NCI-H748 treated with DMSO at 0.1 percent for 48 hours (cell line): ENCODE measurements around the gene DPYSL4.
A peak's percentile ranks its signal among the peaks of the same experiment; 100 is the strongest.

Experiments
- DNase-seq: peaks from one replicate; lab custom pipeline; 2025; lab: John Stamatoyannopoulos, UW

Gene DPYSL4

DNA sequence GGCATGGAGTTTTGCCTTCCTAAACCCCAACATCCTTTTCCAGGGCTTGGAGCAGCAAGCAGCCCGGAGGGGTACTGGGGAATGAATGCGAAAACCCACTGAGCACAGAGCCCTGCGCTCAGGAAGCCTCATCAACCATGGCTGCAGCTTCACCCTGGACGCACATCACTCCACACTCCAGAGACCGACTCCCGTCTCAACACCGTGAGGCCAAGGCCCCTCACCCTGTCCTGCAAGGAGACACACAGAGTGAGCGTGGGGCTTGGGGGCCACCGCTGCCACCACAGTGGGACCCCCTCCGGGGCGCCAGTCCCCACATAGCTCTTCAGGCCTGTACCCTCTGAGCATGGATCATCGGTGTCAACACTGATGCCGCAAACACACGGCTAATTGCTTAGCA lies 41.9 kb downstream of the DPYSL4 start:
- no peak for DNase-seq

DNA sequence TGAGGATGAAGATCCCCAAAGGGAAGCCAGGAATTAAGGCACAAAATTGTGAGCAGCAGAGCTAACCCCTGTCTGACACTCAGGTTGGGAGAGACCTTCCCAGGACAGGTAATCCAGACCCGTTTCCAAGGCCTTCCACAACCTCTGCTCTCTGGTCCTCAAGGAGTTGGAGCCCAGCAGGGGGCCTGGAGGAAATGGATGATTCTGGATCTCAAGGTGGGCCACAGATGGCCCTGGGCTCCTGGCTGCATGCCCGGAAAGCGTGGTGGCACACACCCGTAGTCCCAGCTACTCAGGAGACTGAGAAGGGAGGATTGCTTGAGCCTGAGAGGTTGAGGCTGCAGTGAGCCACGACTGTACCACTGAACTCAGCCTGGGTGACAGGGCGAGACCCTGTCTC lies 42.3 kb downstream of the DPYSL4 start:
- no peak for DNase-seq

DNA sequence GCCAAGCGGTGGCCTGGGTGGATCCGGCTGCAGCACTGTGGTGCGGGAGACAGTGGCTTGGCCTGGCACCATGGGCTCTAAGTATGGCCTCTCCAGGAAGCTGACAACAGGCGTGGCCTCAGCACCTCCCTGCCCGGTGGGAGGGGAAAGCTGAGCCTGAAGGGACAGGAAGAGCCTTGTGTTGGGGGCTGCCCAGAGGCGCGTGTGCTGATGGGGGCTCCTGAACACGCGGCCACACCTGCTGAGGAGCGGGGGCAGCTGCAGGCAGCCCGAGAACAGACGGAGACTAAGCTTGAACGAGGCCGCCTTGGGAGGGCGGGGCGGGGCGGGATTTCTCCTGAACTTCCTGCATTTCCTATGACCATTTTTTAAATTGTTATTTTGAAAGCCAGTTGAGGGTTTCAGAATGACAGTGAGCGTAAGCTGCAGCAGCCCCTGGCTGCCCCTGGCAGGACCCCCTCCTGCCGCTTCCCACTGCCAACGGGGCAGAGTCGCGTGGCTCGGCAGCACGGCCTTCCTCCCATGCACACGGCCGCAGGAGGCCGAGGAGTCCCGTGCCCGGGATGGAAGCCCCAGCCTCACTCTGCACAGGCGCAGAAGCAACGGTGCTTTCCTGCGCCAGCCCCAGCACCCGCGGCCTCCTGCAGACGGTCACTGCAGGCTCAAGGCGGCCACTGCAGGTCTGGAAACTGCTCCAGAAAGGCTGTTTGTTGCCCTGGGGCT lies 43.2 kb downstream of the DPYSL4 start:
- no peak for DNase-seq

DNA sequence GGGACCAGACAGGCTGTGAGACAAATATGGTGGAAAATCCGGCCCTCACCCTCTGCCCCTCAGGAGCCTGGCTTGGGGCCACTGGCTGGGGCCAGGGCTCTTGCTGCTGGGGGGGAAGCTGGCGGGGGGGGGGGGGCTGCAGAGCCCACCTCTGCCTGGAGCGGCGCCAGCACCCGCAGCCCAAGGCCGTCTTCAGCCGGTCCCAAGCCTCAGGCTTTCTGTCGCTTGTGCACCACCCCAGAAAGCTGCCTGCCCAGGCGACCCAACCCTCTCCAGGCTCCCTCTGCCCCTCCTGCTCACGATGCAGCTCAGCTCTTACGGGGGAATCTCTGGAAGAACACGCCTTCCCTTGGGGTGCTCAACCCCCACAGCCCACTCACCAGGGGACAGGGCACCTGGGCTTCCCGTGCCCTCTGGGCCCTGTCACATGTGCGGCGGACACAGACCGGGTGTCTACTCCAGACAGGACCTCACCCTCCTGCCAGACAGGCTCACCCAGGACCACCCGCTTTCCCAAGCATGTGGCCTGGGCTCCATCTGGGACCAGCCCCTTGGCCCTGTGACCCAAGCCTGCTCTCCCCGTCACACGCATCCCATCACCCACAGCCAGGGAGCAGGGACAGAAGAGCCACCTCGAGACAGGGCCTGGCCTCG lies 43.9 kb downstream of the DPYSL4 start:
- no peak for DNase-seq

DNA sequence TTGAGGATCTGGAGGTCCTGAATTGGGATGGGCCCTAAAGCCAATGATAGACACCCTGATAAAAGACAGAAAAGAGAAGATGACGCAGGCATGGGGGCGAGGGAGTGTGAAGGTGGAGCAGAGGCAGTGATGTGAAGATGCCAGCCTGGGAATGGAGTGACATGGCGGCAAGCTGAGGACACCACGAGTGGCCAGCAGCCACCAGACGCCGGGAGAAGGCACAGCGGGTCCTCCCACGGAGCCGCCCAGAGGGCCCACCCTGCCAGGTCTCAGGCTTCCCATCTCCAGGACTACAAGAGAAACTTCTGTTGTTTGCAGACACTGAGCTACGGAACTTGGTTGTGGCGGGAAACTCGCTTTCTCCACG lies 44.9 kb downstream of the DPYSL4 start:
- no peak for DNase-seq

DNA sequence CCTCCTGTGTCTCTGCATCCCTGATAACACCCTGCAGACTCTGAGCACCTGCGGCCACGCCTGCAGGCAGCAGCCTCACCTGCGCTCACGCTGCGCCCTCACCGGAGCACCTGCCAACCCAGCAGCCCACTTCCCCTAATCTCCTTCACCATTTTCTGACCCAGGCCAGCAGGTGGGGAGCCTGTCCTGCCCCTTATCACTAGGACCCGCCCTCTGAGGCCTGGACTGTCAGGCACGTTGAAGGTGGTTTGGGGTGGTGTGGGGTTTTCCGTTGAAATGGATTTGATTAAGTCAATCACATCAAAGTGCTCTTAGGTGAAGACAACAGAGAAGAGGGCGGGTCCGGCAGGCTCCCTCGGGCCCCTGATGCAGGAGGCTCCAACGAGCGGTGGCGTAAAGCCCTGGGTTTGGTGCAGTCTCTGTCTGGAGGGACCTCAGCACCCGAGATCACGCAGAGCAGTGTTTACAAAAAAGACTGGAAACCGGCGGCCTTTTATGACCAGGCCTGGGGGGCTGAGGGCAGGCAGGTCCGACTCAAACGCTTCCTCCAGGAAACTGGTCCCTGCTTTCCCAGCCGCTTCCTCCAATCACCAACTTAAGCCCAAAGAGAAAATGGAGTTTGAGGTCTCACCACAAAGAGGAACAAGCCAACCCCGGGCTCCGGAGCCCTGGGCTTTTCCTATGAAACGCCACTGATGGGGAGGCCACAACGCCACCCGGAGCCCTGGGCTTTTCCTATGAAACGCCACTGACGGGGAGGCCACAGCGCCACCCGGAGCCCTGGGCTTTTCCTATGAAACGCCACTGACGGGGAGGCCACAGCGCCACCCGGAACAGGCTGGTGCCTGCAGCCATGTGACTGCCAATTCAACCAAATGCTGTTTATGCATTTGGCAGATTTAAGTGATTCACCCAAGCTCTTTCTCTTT lies 45.5 kb downstream of the DPYSL4 start:
- peak; percentile 66 for DNase-seq

DNA sequence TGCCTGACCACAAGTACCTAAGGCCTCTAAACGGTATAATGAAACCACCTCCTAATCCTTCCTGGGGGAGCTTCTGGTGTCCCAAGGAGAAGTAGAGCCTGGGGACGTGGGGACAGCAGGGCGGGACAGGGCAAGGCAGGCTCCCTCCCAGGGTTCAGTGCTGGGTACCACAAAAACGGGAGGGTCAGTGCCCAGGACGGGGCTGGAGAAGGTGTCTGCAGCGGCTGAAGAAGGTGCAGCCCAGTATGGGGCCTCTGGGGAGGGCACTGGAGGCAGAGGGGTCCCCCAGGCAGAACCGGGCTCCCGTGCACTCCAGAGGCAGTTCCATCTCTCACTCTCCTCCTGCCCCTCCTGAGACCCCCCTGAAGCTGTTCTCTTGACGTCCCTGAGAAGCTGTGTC lies 46.2 kb downstream of the DPYSL4 start:
- no peak for DNase-seq

DNA sequence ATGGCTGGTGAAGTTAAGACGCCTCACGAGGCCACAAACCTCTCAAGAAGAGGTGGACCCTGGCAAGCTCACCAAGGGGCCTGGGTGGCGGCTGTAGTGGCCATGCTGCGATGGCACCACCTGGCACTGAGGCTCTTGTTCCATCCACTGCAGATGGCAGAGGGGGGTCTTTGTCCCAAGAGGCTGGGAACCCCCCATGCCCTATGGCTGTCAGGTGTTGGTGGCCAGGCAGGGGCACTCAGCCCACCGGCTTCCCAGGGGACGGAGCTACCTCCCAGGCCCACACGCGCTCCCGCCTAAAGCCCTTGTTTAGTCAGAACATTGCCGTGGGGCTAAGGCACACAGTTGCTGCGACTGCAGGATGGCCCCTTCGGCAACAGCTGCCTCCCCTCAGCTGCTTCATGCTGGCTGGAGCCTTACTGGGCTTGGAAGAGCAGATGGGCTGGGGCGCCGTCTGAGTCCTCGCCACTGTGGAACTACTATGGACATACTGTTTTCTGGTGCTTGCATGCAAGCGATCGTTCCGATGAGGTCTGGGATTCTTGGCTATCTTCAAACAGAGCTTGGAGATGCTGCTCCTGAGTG lies 46.8 kb downstream of the DPYSL4 start:
- DNase-seq: no peak

DNA sequence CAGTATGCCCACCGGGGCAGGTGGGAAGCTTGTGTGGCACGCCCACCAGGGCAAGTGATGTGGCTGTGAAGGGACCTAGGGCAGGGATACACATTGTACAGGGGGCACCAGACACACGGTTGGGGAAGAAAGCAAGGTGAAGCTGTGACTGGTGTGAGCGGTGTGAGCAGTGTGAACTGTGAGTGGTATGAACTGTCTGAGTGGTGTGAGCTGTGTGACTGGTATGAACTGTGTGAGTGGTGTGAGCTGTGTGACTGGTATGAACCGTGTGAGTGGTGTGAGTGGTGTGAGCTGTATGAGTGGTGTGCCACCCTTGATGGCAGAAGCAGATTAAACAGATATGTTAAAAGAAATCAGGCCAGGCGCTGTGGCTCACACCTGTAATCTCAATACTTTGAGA lies 48.1 kb downstream of the DPYSL4 start:
- DNase-seq: no peak

DNA sequence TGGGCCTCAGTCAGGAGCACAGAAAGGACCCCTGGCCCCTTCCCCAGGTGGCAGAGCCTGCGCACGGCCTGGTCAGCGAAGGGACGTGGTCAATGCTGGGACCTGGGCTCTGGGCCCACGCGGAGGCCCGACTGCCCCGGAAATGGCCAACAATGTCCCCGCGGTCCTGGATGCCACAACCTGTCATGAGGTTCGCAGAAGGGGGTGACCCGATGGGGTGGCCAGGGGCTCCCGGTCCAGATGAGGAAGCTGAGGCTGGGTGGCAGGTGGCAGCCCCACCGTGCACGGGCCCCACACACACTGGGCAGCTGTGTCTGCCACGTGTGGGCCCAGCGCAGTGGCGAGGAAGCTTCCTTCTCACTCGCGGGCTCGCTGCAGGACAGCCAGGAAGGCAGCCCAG lies 49.4 kb downstream of the DPYSL4 start:
- DNase-seq: no peak

DNA sequence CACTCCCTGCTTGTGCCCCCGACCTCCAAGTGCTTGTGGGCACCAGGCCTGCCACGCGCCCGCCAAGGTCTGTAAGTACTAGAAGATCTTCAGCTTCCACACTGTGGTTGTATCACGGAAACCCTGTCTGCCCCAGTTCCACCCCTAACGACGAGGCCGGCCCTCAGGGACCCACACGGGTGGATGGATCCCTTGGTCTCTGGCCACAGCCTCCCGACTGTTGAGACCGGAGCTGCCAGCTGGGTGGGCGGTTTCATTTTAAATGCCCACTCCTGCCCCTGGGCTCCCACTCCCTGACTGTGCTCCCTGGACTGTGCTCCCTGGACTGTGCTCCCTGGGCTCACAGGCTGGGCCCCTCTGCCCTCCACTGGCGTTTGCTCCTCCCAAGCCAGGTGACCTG lies 50.1 kb downstream of the DPYSL4 start:
- no peak for DNase-seq

DNA sequence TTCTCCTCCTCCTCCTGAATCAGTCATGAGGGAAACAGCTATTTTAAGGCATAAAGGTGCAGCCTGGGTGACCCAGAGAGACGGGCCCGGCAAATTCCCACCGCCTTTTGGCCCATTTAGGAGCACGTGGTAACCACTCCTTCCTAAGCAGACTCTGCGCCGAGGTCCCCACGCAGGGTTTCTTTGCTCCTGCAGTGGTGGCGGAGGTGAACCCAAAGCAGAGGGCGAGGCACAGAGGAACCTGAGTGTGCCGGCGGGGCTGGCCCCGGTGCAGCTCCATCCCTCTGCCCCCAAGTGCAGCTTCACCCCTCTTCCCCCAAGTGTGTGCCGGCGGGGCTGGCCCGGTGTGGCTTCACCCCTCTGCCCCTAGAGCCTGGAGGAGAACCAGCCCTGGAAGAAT lies 50.6 kb downstream of the DPYSL4 start:
- no peak for DNase-seq

DNA sequence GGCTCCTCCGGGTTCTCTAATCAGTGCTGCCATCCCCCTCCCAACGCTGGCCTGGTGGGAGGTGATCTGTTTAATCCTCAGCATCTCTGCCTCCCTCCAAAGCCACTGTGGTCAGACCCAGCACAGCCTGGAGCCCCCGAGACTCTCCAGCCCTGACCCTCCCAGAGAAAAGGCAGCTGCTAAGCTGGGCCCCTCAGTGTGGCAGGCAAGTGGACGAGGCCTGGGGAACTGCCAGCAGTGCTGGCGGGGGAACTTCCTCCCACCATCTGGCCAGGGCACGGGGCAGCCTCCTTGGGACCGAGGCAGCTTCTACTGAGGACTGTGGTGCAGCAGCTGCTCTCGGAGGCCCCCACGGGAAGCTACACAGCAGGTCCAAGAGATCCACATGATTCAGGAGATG lies 51.1 kb downstream of the DPYSL4 start:
- no peak for DNase-seq

DNA sequence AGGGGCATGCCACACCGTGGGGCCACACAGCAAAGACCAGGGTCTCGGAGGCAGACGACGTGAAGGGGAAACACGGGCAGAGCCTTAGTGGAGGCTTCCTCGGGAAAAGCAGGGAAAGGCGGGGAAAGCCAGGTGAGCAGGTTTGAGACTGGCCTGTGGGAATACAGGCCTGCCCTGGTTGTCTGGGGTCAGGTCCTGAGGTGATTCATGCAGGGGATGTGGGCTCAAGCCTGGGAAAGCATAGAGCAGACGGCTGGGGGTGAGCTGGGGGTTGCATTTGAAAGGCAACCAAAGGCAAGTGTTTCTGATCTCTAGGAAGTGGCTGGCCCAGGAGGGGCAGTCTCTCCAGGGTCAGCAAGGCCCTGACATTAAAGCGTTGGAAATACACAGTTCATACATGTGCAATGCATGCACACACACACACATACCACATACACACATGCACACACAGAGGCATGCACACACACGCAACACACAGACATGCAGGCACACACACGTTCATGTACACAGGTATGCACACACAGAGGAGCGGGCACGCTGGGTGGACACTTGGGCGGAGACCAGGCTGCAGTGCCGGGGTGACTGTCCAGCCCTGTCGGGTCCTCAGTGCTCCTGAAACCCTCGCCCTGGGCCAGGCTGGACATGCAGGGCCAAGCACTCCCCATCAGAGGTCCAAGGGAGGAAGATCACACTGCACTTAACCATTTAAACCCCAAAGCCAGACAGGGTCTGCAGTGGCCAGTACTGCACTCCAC lies 51.8 kb downstream of the DPYSL4 start:
- DNase-seq: no peak

DNA sequence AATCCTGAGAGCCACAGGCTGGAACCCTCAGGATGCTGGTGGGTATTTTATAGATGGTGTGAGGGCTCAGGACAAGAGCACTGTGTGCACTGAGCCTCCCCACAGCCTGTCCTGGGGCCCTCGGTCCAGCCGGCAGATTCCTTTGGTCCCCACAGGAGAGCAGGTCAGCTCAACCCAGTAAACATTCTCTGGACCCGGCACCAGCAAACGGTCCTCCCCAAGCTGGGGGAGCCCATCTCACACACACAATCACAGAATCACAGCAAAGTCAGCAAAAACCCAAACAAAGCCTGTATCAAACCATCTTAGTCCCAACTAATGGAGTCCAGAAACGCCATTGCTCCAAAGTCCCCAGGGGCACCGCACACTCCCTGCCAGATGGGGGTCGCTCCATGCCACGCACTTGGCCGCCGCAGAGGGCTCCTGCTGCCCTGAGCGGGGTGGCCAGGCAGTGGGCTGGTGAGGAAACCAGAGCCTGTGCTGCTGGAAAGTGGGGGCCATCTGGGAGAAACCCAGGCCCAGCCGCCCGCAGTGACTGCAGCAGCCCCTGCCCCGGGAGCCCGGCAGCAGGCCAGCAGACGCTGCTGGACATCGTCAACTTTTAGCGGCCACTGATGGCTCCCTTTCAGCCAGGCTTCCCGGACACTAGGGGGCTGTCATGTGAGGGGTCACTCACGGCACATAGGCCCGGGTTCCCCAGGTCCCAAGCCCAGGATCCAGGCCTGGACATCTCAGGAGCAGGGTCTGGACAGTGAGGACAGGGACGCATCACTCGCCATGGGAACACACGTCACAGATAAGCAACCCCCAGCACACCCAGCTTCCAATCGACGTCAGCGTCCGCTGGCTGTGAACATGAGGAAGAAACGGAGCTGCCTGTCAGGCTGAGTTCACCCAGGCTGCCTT lies 52.6 kb downstream of the DPYSL4 start:
- no peak for DNase-seq

DNA sequence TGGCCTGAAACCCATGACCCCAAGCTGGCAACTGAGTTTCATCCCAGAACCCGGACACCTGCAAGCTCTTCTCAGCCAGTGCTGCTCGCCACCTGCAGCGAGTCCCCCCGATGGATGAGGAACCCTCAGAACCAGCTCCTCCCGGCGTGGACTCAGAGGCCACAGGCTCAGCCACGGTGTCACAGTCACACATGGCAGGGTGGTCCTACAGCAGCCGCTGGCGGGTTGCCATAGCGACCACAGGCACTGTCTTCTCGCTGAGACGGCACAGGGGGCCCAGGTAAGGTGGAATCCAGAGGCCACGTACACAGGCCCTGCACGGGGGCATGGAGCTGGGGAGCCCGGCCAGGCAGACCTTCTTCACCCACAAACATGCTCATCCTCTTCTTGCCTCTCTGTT lies 53.4 kb downstream of the DPYSL4 start:
- no peak for DNase-seq

DNA sequence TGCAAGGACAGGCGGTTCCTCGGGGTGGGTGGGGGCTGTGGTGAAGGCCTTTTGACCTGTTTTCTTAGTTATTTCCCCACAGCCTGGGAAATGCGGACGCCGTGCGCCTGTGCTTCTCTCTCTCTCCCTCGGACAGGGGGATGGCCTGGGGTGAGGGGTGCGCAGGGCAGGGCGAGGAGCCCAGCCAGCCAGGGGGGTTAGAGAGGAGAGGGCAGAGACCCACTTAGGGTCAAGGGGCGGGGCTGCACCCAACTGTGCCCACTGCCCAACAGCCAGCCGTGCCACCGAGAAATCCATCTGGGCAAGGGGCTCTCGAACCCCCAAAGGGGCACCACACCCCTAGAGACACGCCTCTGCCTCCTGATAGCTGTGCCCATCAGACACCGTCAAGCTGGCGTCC lies 53.8 kb downstream of the DPYSL4 start:
- DNase-seq: no peak

DNA sequence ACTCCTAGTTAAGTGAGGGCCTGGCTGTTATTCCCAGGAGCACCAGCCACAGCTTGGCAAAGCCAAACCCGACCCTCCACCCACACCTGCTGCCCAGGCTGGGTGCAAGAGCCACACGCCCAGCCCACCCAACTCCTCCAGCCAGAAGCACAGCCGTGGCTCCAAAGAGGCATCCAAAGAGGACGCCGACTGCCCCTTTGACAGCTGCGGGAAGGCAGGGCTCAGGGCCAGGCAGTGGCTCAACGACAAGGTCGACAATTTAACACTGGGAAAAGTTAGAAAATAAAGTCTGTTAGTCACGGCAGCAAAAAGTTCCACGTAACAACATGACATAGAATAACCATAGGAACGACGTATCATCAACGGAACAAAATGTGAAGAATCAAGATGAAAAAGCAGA lies 54.3 kb downstream of the DPYSL4 start:
- no peak for DNase-seq

DNA sequence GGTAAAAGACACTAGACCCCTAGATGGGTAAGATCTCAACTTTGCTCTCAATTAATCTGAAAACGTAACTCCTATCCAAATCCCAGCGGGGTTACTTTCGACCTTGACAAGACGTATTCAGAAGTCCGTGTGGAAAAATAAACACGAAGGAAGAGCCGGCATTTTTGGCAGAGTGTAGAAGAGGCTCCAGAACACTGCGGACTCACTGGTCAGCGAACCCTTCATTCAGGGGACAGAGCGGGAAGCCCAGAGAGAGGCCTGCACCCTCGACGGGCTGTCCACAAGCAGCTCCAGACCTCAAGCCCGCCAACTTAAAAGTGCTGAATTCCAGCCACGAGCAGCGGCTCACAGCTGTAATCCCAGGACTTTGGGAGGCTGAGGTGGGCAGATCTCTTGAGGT lies 54.7 kb downstream of the DPYSL4 start:
- no peak for DNase-seq

DNA sequence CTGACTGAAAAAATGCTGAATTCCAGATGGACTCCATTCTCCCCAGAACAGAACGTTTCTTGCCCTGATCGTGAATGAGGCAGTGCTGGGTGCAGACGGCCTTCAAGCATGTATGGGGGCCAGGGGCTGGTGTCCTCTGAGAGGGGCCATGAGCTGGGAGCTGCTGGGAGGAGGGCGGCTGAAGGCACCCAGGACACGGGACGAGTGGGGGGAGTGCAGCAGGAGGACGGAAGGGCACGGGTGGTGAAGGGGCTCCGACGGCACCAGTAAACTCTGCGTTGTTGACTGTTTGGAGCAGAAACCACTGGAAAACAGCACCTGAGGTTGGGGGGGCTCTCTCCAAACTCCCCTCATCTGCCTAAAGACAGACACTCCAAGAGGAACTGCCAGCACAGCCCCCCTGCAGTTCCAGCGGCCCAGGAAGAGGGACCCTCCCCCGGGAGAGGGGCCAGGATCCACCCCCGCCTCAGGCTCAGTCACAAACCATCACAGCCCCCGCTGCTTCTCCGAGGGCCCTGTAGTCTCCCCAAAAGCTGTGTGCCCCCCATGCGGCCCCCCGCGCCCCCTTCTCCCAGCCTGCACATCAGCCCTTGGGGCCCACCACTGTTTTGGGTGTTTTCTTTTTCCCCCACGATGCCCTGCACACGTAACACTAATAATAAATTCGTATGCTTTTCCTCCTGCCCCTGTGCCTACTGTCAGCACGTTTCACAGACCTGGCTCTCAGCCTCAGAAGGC lies 55.5 kb downstream of the DPYSL4 start:
- DNase-seq: no peak
